ENCODE results near the gene HSPB8.

GRCh38 chr12:119159844-119160243, 18.9 kb upstream of the HSPB8 start:
- TF ChIP-seq ZNF384 (IDR thresholded peaks at IDR 0.05) (no peak), FOXM1 (IDR thresholded peaks at IDR 0.05; ENCODE audit: borderline replicate concordance) (no peak), TARDBP (IDR thresholded peaks at IDR 0.05) (no peak), ELF4 (IDR thresholded peaks at IDR 0.05) (no peak), FOXK2 (IDR thresholded peaks at IDR 0.05) (no peak), SP1 (IDR thresholded peaks at IDR 0.05) (no peak), SUZ12 (IDR thresholded peaks at IDR 0.05) (no peak), NFRKB (IDR thresholded peaks at IDR 0.05) (no peak), FOXA1 (IDR thresholded peaks at IDR 0.05) (no peak), ARNT (IDR thresholded peaks at IDR 0.05) (no peak), L3MBTL2 (conservative IDR thresholded peaks at IDR 0.05) (no peak)

Data from HEK293T (cell line).